HepG2 (cell line): Measurements from ENCODE around the gene STK25. TPM values are rescaled to one million over a fixed set of nuclear protein-coding genes. Genes with fewer than 3 reads are reported as not detected.

Source experiments
- ETV5 ChIP-seq: IDR thresholded peaks from 2 replicates; pipeline ENCODE4 v1.6.1; 2018; ENCODE audit warnings: missing biosample characterization, missing genetic modification reagents, inconsistent platforms, borderline replicate concordance
- ISX ChIP-seq: sonication (generic); formaldehyde crosslinking; conservative IDR thresholded peaks from 2 replicates; pipeline ENCODE4 v1.5.0; 2020; ENCODE audit warnings: missing genetic modification reagents
- MAFF ChIP-seq: IDR thresholded peaks from 2 replicates; pipeline ENCODE4 v1.6.1; 2011; ENCODE audit warnings: low read depth, low read length, improper control_type of control experiment
- MAZ ChIP-seq, 2 experiments: sonication (generic) in 1 of 2; formaldehyde crosslinking in 1 of 2; IDR thresholded peaks; 2 replicates each; pipeline versions ENCODE4 v1.5.0 to v1.6.1; 2012 to 2020; ENCODE audit warnings: low read depth in 2 of 2, mild to moderate bottlenecking in 2 of 2, borderline replicate concordance in 1 of 2, improper control_type of control experiment in 1 of 2, low read length in 1 of 2, missing genetic modification reagents in 1 of 2, moderate library complexity in 1 of 2
- NKX3-1 ChIP-seq: sonication (generic); formaldehyde crosslinking; IDR thresholded peaks from 2 replicates; pipeline ENCODE4 v1.5.0; 2020; ENCODE audit warnings: missing genetic modification reagents
- PBX3 ChIP-seq: sonication (generic); formaldehyde crosslinking; IDR thresholded peaks from 2 replicates; pipeline ENCODE4 v1.8.1; 2023; ENCODE audit warnings: missing genetic modification reagents, inconsistent platforms, borderline replicate concordance
- RBFOX2 ChIP-seq: fragments of 200-400 bp; formaldehyde crosslinking; IDR thresholded peaks from 2 replicates; pipeline ENCODE4 v1.6.1; 2017; ENCODE audit warnings: low read depth, mild to moderate bottlenecking, low read length
- TBL1XR1 ChIP-seq: fragments of 150-350 bp; IDR thresholded peaks from 2 replicates; pipeline ENCODE4 v1.6.1; 2014; ENCODE audit warnings: borderline replicate concordance, low read length; ENCODE audit not compliant: partially characterized antibody
- ZKSCAN5 ChIP-seq: sonication (generic); formaldehyde crosslinking; IDR thresholded peaks from 2 replicates; pipeline ENCODE4 v1.5.1; 2020; ENCODE audit warnings: mild to moderate bottlenecking, missing genetic modification reagents
- polyA plus RNA-seq, 8 experiments: library from polyadenylated mRNA; depleted of rRNA in 3 of 8; stranded (reverse) in 7 of 8; unstranded in 1 of 8; fragments of >200 nt; fragmentation: Illumina TruSeq in 4 of 8; extraction: Trizol in 4 of 8; gene quantifications; 2 replicates each; pipeline versions ENCODE4 v1.2.1 to v1.2.3, GENCODE V29; 2011 to 2016; ENCODE audit warnings: low read depth in 4 of 8, missing spikeins in 1 of 8, mixed read lengths in 1 of 8; ENCODE audit not compliant: insufficient read depth in 1 of 8
- total RNA-seq, 5 experiments: library from RNA; depleted of rRNA; stranded (reverse); fragments of >200 nt; fragmentation: Illumina TruSeq; extraction: Trizol; gene quantifications; 2 replicates each; pipeline ENCODE4 v1.2.3, GENCODE V29; 2016; ENCODE audit warnings: low read depth in 1 of 5
- TF ChIP-seq, protein P1 (sequence below): sonication (generic); formaldehyde crosslinking; IDR thresholded peaks from 2 replicates; pipeline ENCODE4 v1.5.1; 2020; ENCODE audit warnings: mild to moderate bottlenecking, missing genetic modification reagents, moderate library complexity
- TF ChIP-seq, protein P2 (sequence below): sonication (generic); formaldehyde crosslinking; IDR thresholded peaks from 2 replicates; pipeline ENCODE4 v1.4.0; 2020; ENCODE audit warnings: mild to moderate bottlenecking, missing genetic modification reagents

The STK25 gene
- total and polyA plus RNA-seq, 2 of the 13 experiments (the other 11 are each of a cell fraction or from before 2014, with no cell fraction given), result 177 to 481 TPM

GRCh38 chr2:241538838-241539615 lies 30.6 kb upstream of the STK25 start (continued):
- TF ChIP-seq, protein P1, sequence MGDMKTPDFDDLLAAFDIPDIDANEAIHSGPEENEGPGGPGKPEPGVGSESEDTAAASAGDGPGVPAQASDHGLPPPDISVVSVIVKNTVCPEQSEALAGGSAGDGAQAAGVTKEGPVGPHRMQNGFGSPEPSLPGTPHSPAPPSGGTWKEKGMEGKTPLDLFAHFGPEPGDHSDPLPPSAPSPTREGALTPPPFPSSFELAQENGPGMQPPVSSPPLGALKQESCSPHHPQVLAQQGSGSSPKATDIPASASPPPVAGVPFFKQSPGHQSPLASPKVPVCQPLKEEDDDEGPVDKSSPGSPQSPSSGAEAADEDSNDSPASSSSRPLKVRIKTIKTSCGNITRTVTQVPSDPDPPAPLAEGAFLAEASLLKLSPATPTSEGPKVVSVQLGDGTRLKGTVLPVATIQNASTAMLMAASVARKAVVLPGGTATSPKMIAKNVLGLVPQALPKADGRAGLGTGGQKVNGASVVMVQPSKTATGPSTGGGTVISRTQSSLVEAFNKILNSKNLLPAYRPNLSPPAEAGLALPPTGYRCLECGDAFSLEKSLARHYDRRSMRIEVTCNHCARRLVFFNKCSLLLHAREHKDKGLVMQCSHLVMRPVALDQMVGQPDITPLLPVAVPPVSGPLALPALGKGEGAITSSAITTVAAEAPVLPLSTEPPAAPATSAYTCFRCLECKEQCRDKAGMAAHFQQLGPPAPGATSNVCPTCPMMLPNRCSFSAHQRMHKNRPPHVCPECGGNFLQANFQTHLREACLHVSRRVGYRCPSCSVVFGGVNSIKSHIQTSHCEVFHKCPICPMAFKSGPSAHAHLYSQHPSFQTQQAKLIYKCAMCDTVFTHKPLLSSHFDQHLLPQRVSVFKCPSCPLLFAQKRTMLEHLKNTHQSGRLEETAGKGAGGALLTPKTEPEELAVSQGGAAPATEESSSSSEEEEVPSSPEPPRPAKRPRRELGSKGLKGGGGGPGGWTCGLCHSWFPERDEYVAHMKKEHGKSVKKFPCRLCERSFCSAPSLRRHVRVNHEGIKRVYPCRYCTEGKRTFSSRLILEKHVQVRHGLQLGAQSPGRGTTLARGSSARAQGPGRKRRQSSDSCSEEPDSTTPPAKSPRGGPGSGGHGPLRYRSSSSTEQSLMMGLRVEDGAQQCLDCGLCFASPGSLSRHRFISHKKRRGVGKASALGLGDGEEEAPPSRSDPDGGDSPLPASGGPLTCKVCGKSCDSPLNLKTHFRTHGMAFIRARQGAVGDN (CRISPR knock-in tag), result peak; percentile 27; the same call in 1 of the 2 replicates
- TF ChIP-seq NKX3-1 (CRISPR knock-in tag), result no peak
- no peak for TF ChIP-seq RBFOX2
- peak; percentile 34; the same call in 1 of the 2 replicates for TF ChIP-seq MAFF
- TF ChIP-seq TBL1XR1, result no peak
- TF ChIP-seq ISX (CRISPR knock-in tag), result no peak
- TF ChIP-seq MAZ (IDR thresholded peaks at IDR 0.05; ENCODE audit: borderline replicate concordance, low read depth, low read length), result no peak
- TF ChIP-seq MAZ (CRISPR knock-in tag; IDR thresholded peaks at IDR 0.05; ENCODE audit: low read depth), result no peak
- no peak for TF ChIP-seq ZKSCAN5 (CRISPR knock-in tag)
- TF ChIP-seq, protein P2, sequence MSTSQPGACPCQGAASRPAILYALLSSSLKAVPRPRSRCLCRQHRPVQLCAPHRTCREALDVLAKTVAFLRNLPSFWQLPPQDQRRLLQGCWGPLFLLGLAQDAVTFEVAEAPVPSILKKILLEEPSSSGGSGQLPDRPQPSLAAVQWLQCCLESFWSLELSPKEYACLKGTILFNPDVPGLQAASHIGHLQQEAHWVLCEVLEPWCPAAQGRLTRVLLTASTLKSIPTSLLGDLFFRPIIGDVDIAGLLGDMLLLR (CRISPR knock-in tag), result peak; percentile 45; the same call in 1 of the 2 replicates
- TF ChIP-seq ETV5, result 0 out of 2 replicates have a peak, but pooled peaks have one; percentile 8
- no peak for TF ChIP-seq PBX3 (CRISPR knock-in tag)
